T47D (cell line): ENCODE results near the gene GNB1L.

Source experiments
- DNase-seq, 2 experiments: peaks; one replicate each; pipeline versions ENCODE4 v3.0.0 to v3.0.0-alpha.2; 2011 to 2012; ENCODE audit warnings: low read depth in 1 of 2, low spot score in 1 of 2
- JUND ChIP-seq: IDR thresholded peaks from 2 replicates; pipeline ENCODE4 v1.6.1; 2012; ENCODE audit warnings: low read depth
- in situ Hi-C: cut with HindIII; loops from 2 replicates; pipeline ENCODE4 v1.10.0; 2016; ENCODE audit warnings: low sequenced_read_pairs, low pct_unique_long_range_greater_than_20kb

The GNB1L gene

DNA sequence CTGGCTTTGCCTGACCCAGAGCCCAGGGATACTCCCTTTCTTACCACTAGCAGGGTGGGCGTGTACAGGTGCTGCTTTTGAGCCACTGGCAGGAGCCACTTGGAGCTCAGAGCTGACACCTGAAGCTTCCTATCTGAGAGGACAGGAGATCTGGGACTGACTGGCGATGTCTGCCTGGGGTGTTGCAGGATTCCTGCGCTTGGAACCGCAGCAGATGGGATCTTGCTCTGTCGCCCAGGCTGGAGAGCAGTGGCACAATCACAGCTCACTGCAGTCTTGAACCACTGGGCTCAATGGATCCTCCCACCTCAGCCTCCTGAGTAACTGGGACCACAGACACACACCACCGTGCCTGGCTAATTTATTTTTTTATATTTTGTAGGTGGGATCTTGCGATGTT lies 113.6 kb downstream of the GNB1L start:
- no peak for DNase-seq
- no peak for TF ChIP-seq JUND
- in situ Hi-C loops: no loop called here

GRCh38 chr22:19740586-19740985 lies 114.1 kb downstream of the GNB1L start:
- no peak for DNase-seq
- TF ChIP-seq JUND: no peak
- in situ Hi-C loops: no loop called here

DNA sequence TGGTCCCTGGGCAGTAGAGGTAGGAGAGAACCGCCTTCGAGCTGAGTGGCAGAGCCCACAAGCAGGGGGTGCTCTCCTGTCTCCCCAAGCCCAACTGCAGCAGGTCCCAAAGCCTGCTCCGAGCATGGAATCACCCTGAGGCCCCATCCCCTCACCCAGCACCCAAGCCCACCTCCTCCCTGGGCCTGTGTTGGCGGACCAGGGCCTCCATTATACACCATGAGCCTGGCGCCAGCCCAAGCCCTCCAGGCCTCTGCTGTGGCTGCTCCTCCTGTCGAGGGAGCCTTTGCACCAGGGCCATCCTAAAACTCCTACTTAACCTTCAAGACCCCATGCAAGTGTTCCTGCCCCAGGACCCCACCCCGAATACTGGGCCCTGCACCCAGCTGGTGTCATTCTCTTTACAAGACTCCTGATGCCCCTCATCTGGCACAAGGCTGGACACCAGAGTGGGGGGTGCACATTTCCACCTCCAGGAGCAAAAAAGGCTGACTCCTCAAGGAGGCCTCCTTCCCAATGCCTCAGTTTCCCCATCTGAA lies 114.7 kb downstream of the GNB1L start:
- no peak for TF ChIP-seq JUND
- DNase-seq: no peak
- in situ Hi-C loops: no loop called here

- DNase-seq: no peak
- TF ChIP-seq JUND: no peak
- in situ Hi-C loops: no loop called here
These were observed 115.2 kb downstream of the GNB1L start for GRCh38 chr22:19739448-19739895.

DNA sequence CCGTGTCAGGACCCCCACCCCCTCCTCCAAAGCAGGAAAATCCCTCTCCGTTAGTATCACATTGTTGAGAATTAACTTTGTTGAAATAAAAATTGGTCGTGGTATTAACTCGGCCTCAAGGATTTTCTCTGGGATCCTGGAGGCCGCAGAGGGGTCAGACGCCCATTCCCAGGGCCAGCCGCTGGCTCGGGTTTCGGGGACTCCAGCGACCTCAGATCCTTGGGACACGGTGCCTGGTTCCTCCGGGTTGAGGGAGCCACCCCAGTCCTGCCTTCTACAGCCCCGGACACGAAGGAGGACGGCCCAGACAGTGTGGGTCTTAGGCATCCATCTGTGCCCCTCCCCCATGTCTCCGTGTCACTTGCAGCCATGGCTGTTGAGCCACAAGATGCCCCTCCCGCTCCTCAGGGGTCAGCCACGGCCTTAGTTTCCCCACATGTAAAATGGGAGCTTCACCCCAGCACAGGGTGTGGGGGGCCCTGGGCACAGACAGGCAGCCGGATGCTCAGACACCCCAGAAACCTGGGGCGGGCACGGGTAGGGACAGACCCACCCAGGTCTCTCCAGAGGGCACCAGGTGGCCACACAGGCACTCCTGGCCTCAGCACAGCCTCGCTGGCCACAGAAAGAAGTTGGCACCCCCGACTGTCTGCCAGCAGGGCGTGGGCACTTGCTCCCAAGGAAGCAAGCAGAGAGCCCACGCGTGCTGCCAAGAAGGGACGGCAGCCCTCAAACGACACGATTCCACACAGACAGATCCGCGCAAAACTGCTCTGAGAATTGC lies 115.8 kb downstream of the GNB1L start:
- no peak for TF ChIP-seq JUND
- DNase-seq: no peak
- in situ Hi-C loops: no loop called here

GRCh38 chr22:19737846-19738663 lies 116.6 kb downstream of the GNB1L start:
- in situ Hi-C loops: no loop called here
- no peak for DNase-seq
- no peak for TF ChIP-seq JUND

GRCh38 chr22:19735665-19736510 lies 118.8 kb downstream of the GNB1L start:
- in situ Hi-C loops: no loop called here
- no peak for TF ChIP-seq JUND
- no peak for DNase-seq

DNA sequence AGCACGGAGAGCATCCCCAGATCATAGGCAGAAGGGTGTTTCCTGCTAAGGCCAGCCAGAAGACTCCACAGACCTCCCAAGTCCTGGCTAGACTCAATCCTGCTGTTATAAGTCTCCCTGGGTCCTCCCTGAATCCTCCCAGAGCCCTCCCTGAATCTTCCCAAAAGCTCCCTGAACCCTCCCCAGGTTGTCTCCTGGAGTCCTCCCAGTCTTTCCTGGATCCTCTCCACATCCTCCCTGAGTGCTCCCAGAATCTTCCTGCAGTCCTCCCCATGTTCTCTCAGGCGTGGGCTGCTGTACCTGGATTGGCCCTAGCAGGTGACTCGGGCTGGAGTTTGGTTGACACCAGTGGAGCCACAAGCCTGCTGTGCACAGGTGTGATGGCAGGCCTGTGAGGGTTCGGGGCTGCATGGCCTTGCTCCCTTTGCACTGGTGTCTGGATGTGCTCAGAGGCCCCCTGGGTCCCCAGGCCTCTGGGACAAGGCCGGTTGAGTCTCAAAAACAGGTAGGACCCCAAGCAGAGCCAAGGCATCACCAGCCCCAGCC lies 119.8 kb downstream of the GNB1L start:
- no peak for DNase-seq
- in situ Hi-C loops: no loop called here

DNA sequence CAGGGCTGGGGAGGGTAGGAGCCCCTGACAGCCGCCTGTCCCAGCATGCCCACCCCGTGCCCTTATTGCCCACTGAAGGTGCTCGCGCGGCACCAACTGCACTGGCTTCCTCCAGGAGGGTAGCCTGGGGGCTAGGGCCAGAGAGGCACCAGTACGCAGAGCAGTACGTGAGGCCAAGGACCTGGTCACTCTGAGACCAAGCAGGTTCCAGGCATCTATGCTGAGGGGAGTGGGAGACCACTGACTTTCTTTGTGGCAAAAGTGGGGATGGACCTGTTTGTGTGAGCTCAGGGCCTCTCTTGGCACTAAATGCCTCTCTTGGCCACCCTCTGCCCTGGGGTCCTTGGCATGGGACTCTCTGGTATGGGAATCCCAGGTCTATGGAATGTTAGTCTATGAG lies 120.5 kb downstream of the GNB1L start:
- DNase-seq: no peak
- in situ Hi-C loops: no loop called here
- no peak for TF ChIP-seq JUND

More for the DNA sequence above, 119.8 kb downstream of the GNB1L start:
- no peak for TF ChIP-seq JUND

DNA sequence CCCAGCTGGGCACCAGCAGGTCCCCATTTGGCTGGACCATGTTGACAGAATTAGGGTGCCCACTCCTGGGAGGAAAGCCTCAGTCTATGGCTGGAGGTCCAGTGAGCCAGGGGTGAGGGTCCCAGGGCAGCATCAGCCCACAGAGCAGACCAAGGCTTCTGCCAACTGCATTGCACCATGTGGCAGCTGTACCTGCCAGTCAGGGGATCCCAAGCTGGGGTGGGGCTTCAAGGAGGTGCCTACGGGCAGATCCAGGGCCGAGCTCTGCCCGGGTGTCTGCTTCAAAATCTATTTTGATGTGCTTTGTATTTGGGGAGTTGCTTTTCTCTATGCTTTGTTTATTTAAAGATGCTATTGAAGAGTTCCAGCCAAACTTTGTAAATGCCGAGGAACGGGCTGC lies 120.9 kb downstream of the GNB1L start:
- no peak for DNase-seq
- in situ Hi-C loops: no loop called here
- no peak for TF ChIP-seq JUND
